CD4-positive, alpha-beta T cell (primary cell): ENCODE results near the gene TOMM5. TPM values are rescaled to one million over a fixed set of nuclear protein-coding genes. Genes with fewer than 3 reads are reported as not detected.

Experiments
- ATAC-seq: fragments of 200-7000 bp; cut with Tn5 transposase; one replicate; pipeline ENCODE4 v1.10.0; 2022; ENCODE audit warnings: mild to moderate bottlenecking; ENCODE audit not compliant: poor library complexity
- CTCF ChIA-PET: fragments of 350-600 bp; sonication (Branson Sonifier 250); formaldehyde crosslinking; loops from one replicate; lab custom pipeline; 2021; ENCODE audit warnings: antibody characterized with exemption, inconsistent platforms; lab: Charles Lee
- POLR2A ChIA-PET: fragments of 350-600 bp; sonication (Branson Sonifier 250); formaldehyde crosslinking; loops from one replicate; lab custom pipeline; 2021; ENCODE audit warnings: antibody characterized with exemption, inconsistent platforms; lab: Charles Lee
- DNase-seq, 14 experiments: peaks; one replicate each; pipeline ENCODE4 v3.0.0-alpha.2; 2013 to 2020; ENCODE audit warnings: mixed read lengths in 2 of 14
- H3K27ac ChIP-seq, 2 donors: one replicate each; pipeline versions ENCODE4 v1.5.1 to v1.7.0; 2013; ENCODE audit warnings: low read length in 2 of 2, low read depth in 1 of 2, mild to moderate bottlenecking in 1 of 2
- H3K27me3 ChIP-seq, 2 experiments: 1 replicate in 1 of 2; 2 replicates in 1 of 2; pipeline versions ENCODE4 v1.6.1 to v1.7.0; 2013; ENCODE audit warnings: low read length in 2 of 2, control low read depth in 1 of 2, mild to moderate bottlenecking in 1 of 2, moderate library complexity in 1 of 2; ENCODE audit not compliant: insufficient read depth in 2 of 2, control insufficient read depth in 1 of 2
- H3K36me3 ChIP-seq: one replicate; pipeline ENCODE4 v1.6.1; 2013; ENCODE audit warnings: low read length, control low read depth; ENCODE audit not compliant: insufficient read depth
- H3K4me1 ChIP-seq: one replicate; pipeline ENCODE4 v1.6.1; 2013; ENCODE audit warnings: low read length, control low read depth; ENCODE audit not compliant: insufficient read depth
- H3K4me3 ChIP-seq: one replicate; pipeline ENCODE4 v1.5.1; 2013; ENCODE audit warnings: mild to moderate bottlenecking, low read length, moderate library complexity
- H3K9me3 ChIP-seq, 2 experiments: 1 replicate in 1 of 2; 2 replicates in 1 of 2; pipeline versions ENCODE4 v1.6.1 to v1.7.0; 2013; ENCODE audit warnings: low read length in 2 of 2, mild to moderate bottlenecking in 2 of 2, control low read depth in 1 of 2, moderate library complexity in 1 of 2; ENCODE audit not compliant: control insufficient read depth in 1 of 2, insufficient read depth in 1 of 2
- H3K27ac Mint-ChIP-seq: one replicate; pipeline ENCODE4 v1.8.0; 2020; ENCODE audit warnings: mixed read lengths
- H3K27me3 Mint-ChIP-seq: one replicate; pipeline ENCODE4 v1.8.0; 2021; ENCODE audit warnings: mixed read lengths
- H3K36me3 Mint-ChIP-seq: one replicate; pipeline ENCODE4 v1.8.0; 2021; ENCODE audit warnings: low read depth, mixed read lengths
- H3K4me1 Mint-ChIP-seq: one replicate; pipeline ENCODE4 v1.8.0; 2021; ENCODE audit warnings: low read depth, mixed read lengths
- H3K4me3 Mint-ChIP-seq: one replicate; pipeline ENCODE4 v1.8.0; 2020; ENCODE audit warnings: mild to moderate bottlenecking, mixed read lengths
- H3K9me3 Mint-ChIP-seq: one replicate; pipeline ENCODE4 v1.8.0; 2020; ENCODE audit warnings: mixed read lengths
- CTCF ChIP-seq: fragments of 200-600 bp; IDR thresholded peaks from one replicate; pipeline ENCODE4 v1.8.0; 2022; ENCODE audit warnings: antibody characterized with exemption, mild to moderate bottlenecking
- intact Hi-C, 2 experiments: fragments of 100-400 bp; cut with DNase I in 1 of 2; cut with micrococcal nuclease in 1 of 2; formaldehyde crosslinking; loops; one replicate each; pipeline versions ENCODE4 v1.15.1 to v1.9.0; 2023 to 2025; cut with DNase I, micrococcal nuclease
- total RNA-seq, 174 experiments: library from RNA in 2 of 174; stranded (reverse) in 2 of 174; gene quantifications; one replicate each; pipeline ENCODE4 v1.2.3 and lab custom pipeline; 2021 to 2026

Gene TOMM5
- total RNA-seq, 2 experiments from 2014 or later = 31.4 to 35.3 TPM

GRCh38 chr9:37554318-37554717 is 38.1 kb downstream of the TOMM5 start:
- TF ChIP-seq CTCF = no peak
- Histone ChIP-seq H3K36me3 (no peaks in the 10 kb centered on the region), H3K9me3 (no peaks in the 10 kb centered on the region), H3K4me3 (no peak overlapping the region), H3K27me3 (no peaks in the 10 kb centered on the region), H3K27ac (no peak overlapping the region), H3K4me1 (no peaks in the 10 kb centered on the region)
- no peak for ATAC-seq
- H3K4me1 Mint-ChIP-seq = no peaks in the 10 kb centered on the region
- intact Hi-C loops = no loop called here
- no peak overlapping the region for H3K4me3 Mint-ChIP-seq
- ChIA-PET POLR2A (no interaction called here), CTCF (no interaction called here)
- no peak overlapping the region for H3K27ac Mint-ChIP-seq
- no peaks in the 10 kb centered on the region for H3K27me3 Mint-ChIP-seq
- H3K9me3 Mint-ChIP-seq = no peaks in the 10 kb centered on the region
- H3K36me3 Mint-ChIP-seq = no peaks in the 10 kb centered on the region
- DNase-seq = no peak

- no peak for TF ChIP-seq CTCF
- no peaks in the 10 kb centered on the region for H3K36me3 Mint-ChIP-seq
- no peaks in the 10 kb centered on the region for H3K36me3 ChIP-seq
- ChIA-PET CTCF (no interaction called here), POLR2A (no interaction called here)
- no peak overlapping the region for H3K4me3 ChIP-seq
- H3K9me3 ChIP-seq = no peaks in the 10 kb centered on the region
- ATAC-seq (no peak), DNase-seq (no peak)
- no peak overlapping the region for H3K4me3 Mint-ChIP-seq
- no peaks in the 10 kb centered on the region for H3K4me1 Mint-ChIP-seq
- H3K27me3 Mint-ChIP-seq = no peaks in the 10 kb centered on the region
- H3K27ac Mint-ChIP-seq = no peak overlapping the region
- no peaks in the 10 kb centered on the region for H3K27me3 ChIP-seq
- intact Hi-C loops = no loop called here
- no peaks in the 10 kb centered on the region for H3K9me3 Mint-ChIP-seq
- no peaks in the 10 kb centered on the region for H3K4me1 ChIP-seq
- no peak overlapping the region for H3K27ac ChIP-seq
These were observed 40.5 kb downstream of the TOMM5 start for GRCh38 chr9:37551888-37552287.

- Histone ChIP-seq H3K9me3 (no peaks in the 10 kb centered on the region), H3K36me3 (no peaks in the 10 kb centered on the region), H3K4me1 (no peaks in the 10 kb centered on the region), H3K27me3 (no peaks in the 10 kb centered on the region), H3K4me3 (no peak overlapping the region), H3K27ac (no peak overlapping the region)
- Mint-ChIP-seq H3K36me3 (no peaks in the 10 kb centered on the region), H3K27ac (no peak overlapping the region), H3K27me3 (no peaks in the 10 kb centered on the region), H3K4me1 (no peaks in the 10 kb centered on the region), H3K9me3 (no peaks in the 10 kb centered on the region), H3K4me3 (no peak overlapping the region)
- CTCF ChIA-PET = no interaction called here
- intact Hi-C loops = no loop called here
- TF ChIP-seq CTCF = no peak
- DNase-seq = no peak
- POLR2A ChIA-PET = no interaction called here
- ATAC-seq = no peak
These were observed 40.9 kb downstream of the TOMM5 start for GRCh38 chr9:37551468-37551867.
